ENCODE measurements around the gene MFRP. TPM values are rescaled to one million over a fixed set of nuclear protein-coding genes. Genes with fewer than 3 reads are reported as not detected.

MFRP gene
- total RNA-seq, 1 experiment from 2014 or later, result not detected

GRCh38 chr11:119341222-119342022 is 5.1 kb downstream of the MFRP start:
- H3K4me1 Mint-ChIP-seq, result peaks cover 43% of the 10 kb centered on the region
- ChIA-PET CTCF (interaction anchor here (0.7 to 10.4 kb wide), 17 partner anchors 11 to 306 kb away, joined by 3 to 387 read pairs (median 9); partner anchors contain the start of genes CBL, MCAM, THY1 and USP2), POLR2A (interaction anchor here (1.3 kb wide), 2 partner anchors 34 to 133 kb away, joined by 3 read pairs; no protein-coding TSS in a partner anchor)
- ATAC-seq, result peak; percentile 4
- peaks cover 1% of the 10 kb centered on the region for H3K36me3 Mint-ChIP-seq
- H3K27me3 Mint-ChIP-seq (ENCODE audit: low read depth), result peaks cover 66% of the 10 kb centered on the region
- no peak overlapping the region for H3K27ac Mint-ChIP-seq
- DNase-seq (ENCODE audit: low spot score), result no peak
- H3K4me3 Mint-ChIP-seq, result peak overlapping the region; percentile 58
- H3K9me3 Mint-ChIP-seq, result no peaks in the 10 kb centered on the region
- TF ChIP-seq, protein P1, sequence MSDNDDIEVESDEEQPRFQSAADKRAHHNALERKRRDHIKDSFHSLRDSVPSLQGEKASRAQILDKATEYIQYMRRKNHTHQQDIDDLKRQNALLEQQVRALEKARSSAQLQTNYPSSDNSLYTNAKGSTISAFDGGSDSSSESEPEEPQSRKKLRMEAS (CRISPR knock-in tag; IDR thresholded peaks at IDR 0.05), result 0 out of 2 replicates have a peak, but pooled peaks have one; percentile 47
- TF ChIP-seq OVOL2 (CRISPR knock-in tag; IDR thresholded peaks at IDR 0.05; ENCODE audit: borderline replicate concordance) (no peak), E2F4 (CRISPR knock-in tag; IDR thresholded peaks at IDR 0.05; ENCODE audit: borderline replicate concordance, low read depth) (no peak), TCF7 (CRISPR knock-in tag; IDR thresholded peaks at IDR 0.05; ENCODE audit: low read depth) (no peak), FOXK1 (CRISPR knock-in tag; IDR thresholded peaks at IDR 0.05) (no peak), NFATC4 (CRISPR knock-in tag; IDR thresholded peaks at IDR 0.05) (no peak), ZBTB21 (CRISPR knock-in tag; IDR thresholded peaks at IDR 0.05; ENCODE audit: borderline replicate concordance) (0 out of 2 replicates have a peak, but pooled peaks have one; percentile 27), NFYB (CRISPR knock-in tag; conservative IDR thresholded peaks at IDR 0.05; ENCODE audit: low read depth) (no peak; the same call in 1 of the 2 replicates), TEAD1 (CRISPR knock-in tag; IDR thresholded peaks at IDR 0.05) (no peak), PRRX2 (CRISPR knock-in tag; IDR thresholded peaks at IDR 0.05) (peak; percentile 13; the same call in 1 of the 2 replicates), TP53 (CRISPR knock-in tag; IDR thresholded peaks at IDR 0.05) (no peak), ZNF423 (CRISPR knock-in tag; IDR thresholded peaks at IDR 0.05) (no peak), STAT6 (CRISPR knock-in tag; conservative IDR thresholded peaks at IDR 0.05; ENCODE audit: low read depth) (no peak), FOXJ3 (CRISPR knock-in tag; IDR thresholded peaks at IDR 0.05; ENCODE audit: borderline replicate concordance) (no peak), ZNF121 (CRISPR knock-in tag; IDR thresholded peaks at IDR 0.05) (no peak), HMGA2 (CRISPR knock-in tag; IDR thresholded peaks at IDR 0.05) (no peak), NFE2L1 (CRISPR knock-in tag; IDR thresholded peaks at IDR 0.05) (no peak), ZNF671 (CRISPR knock-in tag; IDR thresholded peaks at IDR 0.05) (no peak), ZNF232 (CRISPR knock-in tag; IDR thresholded peaks at IDR 0.05) (no peak)
- TF ChIP-seq, protein P2, sequence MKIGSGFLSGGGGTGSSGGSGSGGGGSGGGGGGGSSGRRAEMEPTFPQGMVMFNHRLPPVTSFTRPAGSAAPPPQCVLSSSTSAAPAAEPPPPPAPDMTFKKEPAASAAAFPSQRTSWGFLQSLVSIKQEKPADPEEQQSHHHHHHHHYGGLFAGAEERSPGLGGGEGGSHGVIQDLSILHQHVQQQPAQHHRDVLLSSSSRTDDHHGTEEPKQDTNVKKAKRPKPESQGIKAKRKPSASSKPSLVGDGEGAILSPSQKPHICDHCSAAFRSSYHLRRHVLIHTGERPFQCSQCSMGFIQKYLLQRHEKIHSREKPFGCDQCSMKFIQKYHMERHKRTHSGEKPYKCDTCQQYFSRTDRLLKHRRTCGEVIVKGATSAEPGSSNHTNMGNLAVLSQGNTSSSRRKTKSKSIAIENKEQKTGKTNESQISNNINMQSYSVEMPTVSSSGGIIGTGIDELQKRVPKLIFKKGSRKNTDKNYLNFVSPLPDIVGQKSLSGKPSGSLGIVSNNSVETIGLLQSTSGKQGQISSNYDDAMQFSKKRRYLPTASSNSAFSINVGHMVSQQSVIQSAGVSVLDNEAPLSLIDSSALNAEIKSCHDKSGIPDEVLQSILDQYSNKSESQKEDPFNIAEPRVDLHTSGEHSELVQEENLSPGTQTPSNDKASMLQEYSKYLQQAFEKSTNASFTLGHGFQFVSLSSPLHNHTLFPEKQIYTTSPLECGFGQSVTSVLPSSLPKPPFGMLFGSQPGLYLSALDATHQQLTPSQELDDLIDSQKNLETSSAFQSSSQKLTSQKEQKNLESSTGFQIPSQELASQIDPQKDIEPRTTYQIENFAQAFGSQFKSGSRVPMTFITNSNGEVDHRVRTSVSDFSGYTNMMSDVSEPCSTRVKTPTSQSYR (CRISPR knock-in tag; IDR thresholded peaks at IDR 0.05), result no peak
- TF ChIP-seq, protein P3, sequence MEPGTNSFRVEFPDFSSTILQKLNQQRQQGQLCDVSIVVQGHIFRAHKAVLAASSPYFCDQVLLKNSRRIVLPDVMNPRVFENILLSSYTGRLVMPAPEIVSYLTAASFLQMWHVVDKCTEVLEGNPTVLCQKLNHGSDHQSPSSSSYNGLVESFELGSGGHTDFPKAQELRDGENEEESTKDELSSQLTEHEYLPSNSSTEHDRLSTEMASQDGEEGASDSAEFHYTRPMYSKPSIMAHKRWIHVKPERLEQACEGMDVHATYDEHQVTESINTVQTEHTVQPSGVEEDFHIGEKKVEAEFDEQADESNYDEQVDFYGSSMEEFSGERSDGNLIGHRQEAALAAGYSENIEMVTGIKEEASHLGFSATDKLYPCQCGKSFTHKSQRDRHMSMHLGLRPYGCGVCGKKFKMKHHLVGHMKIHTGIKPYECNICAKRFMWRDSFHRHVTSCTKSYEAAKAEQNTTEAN (CRISPR knock-in tag; IDR thresholded peaks at IDR 0.05), result no peak
- TF ChIP-seq, protein P4, sequence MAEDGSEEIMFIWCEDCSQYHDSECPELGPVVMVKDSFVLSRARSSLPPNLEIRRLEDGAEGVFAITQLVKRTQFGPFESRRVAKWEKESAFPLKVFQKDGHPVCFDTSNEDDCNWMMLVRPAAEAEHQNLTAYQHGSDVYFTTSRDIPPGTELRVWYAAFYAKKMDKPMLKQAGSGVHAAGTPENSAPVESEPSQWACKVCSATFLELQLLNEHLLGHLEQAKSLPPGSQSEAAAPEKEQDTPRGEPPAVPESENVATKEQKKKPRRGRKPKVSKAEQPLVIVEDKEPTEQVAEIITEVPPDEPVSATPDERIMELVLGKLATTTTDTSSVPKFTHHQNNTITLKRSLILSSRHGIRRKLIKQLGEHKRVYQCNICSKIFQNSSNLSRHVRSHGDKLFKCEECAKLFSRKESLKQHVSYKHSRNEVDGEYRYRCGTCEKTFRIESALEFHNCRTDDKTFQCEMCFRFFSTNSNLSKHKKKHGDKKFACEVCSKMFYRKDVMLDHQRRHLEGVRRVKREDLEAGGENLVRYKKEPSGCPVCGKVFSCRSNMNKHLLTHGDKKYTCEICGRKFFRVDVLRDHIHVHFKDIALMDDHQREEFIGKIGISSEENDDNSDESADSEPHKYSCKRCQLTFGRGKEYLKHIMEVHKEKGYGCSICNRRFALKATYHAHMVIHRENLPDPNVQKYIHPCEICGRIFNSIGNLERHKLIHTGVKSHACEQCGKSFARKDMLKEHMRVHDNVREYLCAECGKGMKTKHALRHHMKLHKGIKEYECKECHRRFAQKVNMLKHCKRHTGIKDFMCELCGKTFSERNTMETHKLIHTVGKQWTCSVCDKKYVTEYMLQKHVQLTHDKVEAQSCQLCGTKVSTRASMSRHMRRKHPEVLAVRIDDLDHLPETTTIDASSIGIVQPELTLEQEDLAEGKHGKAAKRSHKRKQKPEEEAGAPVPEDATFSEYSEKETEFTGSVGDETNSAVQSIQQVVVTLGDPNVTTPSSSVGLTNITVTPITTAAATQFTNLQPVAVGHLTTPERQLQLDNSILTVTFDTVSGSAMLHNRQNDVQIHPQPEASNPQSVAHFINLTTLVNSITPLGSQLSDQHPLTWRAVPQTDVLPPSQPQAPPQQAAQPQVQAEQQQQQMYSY (CRISPR knock-in tag; IDR thresholded peaks at IDR 0.05), result no peak
- TF ChIP-seq, protein P5, sequence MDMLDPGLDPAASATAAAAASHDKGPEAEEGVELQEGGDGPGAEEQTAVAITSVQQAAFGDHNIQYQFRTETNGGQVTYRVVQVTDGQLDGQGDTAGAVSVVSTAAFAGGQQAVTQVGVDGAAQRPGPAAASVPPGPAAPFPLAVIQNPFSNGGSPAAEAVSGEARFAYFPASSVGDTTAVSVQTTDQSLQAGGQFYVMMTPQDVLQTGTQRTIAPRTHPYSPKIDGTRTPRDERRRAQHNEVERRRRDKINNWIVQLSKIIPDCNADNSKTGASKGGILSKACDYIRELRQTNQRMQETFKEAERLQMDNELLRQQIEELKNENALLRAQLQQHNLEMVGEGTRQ (CRISPR knock-in tag; IDR thresholded peaks at IDR 0.05), result no peak
- TF ChIP-seq, protein P6, sequence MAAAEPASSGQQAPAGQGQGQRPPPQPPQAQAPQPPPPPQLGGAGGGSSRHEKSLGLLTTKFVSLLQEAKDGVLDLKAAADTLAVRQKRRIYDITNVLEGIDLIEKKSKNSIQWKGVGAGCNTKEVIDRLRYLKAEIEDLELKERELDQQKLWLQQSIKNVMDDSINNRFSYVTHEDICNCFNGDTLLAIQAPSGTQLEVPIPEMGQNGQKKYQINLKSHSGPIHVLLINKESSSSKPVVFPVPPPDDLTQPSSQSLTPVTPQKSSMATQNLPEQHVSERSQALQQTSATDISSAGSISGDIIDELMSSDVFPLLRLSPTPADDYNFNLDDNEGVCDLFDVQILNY (CRISPR knock-in tag; IDR thresholded peaks at IDR 0.05), result no peak
